ENCODE measurements around the gene ZNFX1. TPM values are rescaled to one million over a fixed set of nuclear protein-coding genes. Genes with fewer than 3 reads are reported as not detected.

ZNFX1 gene
- total and polyA plus RNA-seq, 5 donors = 7.9 to 25.9 (median 22.7) TPM

- intact Hi-C loops (cut with DNase I) = no loop called here
- DNase-seq (no peak), ATAC-seq (no peak)
- H3K4me3 ChIP-seq (ENCODE audit: low read length) = no peak overlapping the region
- no peak overlapping the region for H3K27ac ChIP-seq (ENCODE audit: low read length)
- no peaks in the 10 kb centered on the region for H3K4me1 ChIP-seq (ENCODE audit: control insufficient read depth, insufficient read depth, low read length)
- H3K27me3 ChIP-seq (ENCODE audit: control insufficient read depth, insufficient read depth) = no peaks in the 10 kb centered on the region
- H3K9me3 ChIP-seq (ENCODE audit: control insufficient read depth, low read length) = peaks cover 8% of the 10 kb centered on the region
- 78% methylated on average over 1 of the region's 1 CpG for WGBS
Observed at GRCh38 chr20:49291200-49291599, 13.3 kb upstream of the ZNFX1 start.

- H3K4me1 ChIP-seq (ENCODE audit: control insufficient read depth, insufficient read depth, low read length) = no peaks in the 10 kb centered on the region
- H3K27me3 ChIP-seq (ENCODE audit: control insufficient read depth, insufficient read depth) = no peaks in the 10 kb centered on the region
- WGBS = 91% methylated on average over 6 of the region's 6 CpGs
- H3K27ac ChIP-seq (ENCODE audit: low read length) = no peak overlapping the region
- intact Hi-C loops (cut with DNase I) = no loop called here
- H3K4me3 ChIP-seq (ENCODE audit: low read length) = no peak overlapping the region
- no peak for DNase-seq
- no peak for ATAC-seq
- peaks cover 11% of the 10 kb centered on the region for H3K9me3 ChIP-seq (ENCODE audit: control insufficient read depth, low read length)
Observed at GRCh38 chr20:49290608-49291191, 12.8 kb upstream of the ZNFX1 start.

GRCh38 chr20:49288784-49289696 lies 11.2 kb upstream of the ZNFX1 start:
- H3K27ac ChIP-seq (ENCODE audit: low read length) = no peak overlapping the region
- peaks cover 11% of the 10 kb centered on the region for H3K9me3 ChIP-seq (ENCODE audit: control insufficient read depth, low read length)
- no peaks in the 10 kb centered on the region for H3K27me3 ChIP-seq (ENCODE audit: control insufficient read depth, insufficient read depth)
- WGBS = 92% methylated on average over 10 of the region's 10 CpGs
- ATAC-seq (no peak), DNase-seq (no peak)
- intact Hi-C loops (cut with DNase I) = no loop called here
- H3K4me1 ChIP-seq (ENCODE audit: control insufficient read depth, insufficient read depth, low read length) = no peaks in the 10 kb centered on the region
- H3K4me3 ChIP-seq (ENCODE audit: low read length) = no peak overlapping the region

GRCh38 chr20:49288250-49288751 lies 10.4 kb upstream of the ZNFX1 start:
- H3K27me3 ChIP-seq (ENCODE audit: control insufficient read depth, insufficient read depth) = no peaks in the 10 kb centered on the region
- no peaks in the 10 kb centered on the region for H3K4me1 ChIP-seq (ENCODE audit: control insufficient read depth, insufficient read depth, low read length)
- intact Hi-C loops (cut with DNase I) = no loop called here
- DNase-seq (no peak), ATAC-seq (no peak)
- 84% methylated on average over 2 of the region's 2 CpGs for WGBS
- no peak overlapping the region for H3K27ac ChIP-seq (ENCODE audit: low read length)
- H3K4me3 ChIP-seq (ENCODE audit: low read length) = no peak overlapping the region
- peaks cover 11% of the 10 kb centered on the region for H3K9me3 ChIP-seq (ENCODE audit: control insufficient read depth, low read length)

- intact Hi-C loops (cut with DNase I) = no loop called here
- DNase-seq = no peak
- H3K4me3 ChIP-seq (ENCODE audit: low read length) = no peak overlapping the region
- H3K4me1 ChIP-seq (ENCODE audit: control insufficient read depth, insufficient read depth, low read length) = no peaks in the 10 kb centered on the region
- H3K27ac ChIP-seq (ENCODE audit: low read length) = no peak overlapping the region
- H3K27me3 ChIP-seq (ENCODE audit: control insufficient read depth, insufficient read depth) = no peaks in the 10 kb centered on the region
- peaks cover 11% of the 10 kb centered on the region for H3K9me3 ChIP-seq (ENCODE audit: control insufficient read depth, low read length)
- ATAC-seq = no peak
Observed at GRCh38 chr20:49287555-49288249, 9.8 kb upstream of the ZNFX1 start.

GRCh38 chr20:49286689-49287551 lies 9.1 kb upstream of the ZNFX1 start:
- Histone ChIP-seq H3K4me1 (ENCODE audit: control insufficient read depth, insufficient read depth, low read length) (peaks cover 3% of the 10 kb centered on the region), H3K27ac (ENCODE audit: low read length) (no peak overlapping the region), H3K27me3 (ENCODE audit: control insufficient read depth, insufficient read depth) (no peaks in the 10 kb centered on the region), H3K9me3 (ENCODE audit: control insufficient read depth, low read length) (peaks cover 11% of the 10 kb centered on the region), H3K4me3 (ENCODE audit: low read length) (no peak overlapping the region)
- ATAC-seq (no peak), DNase-seq (no peak)
- WGBS = 97% methylated on average over 16 of the region's 16 CpGs
- intact Hi-C loops (cut with DNase I) = no loop called here

- intact Hi-C loops (cut with DNase I) = no loop called here
- ATAC-seq (no peak), DNase-seq (no peak)
- H3K27me3 ChIP-seq (ENCODE audit: control insufficient read depth, insufficient read depth) = no peaks in the 10 kb centered on the region
- H3K4me1 ChIP-seq (ENCODE audit: control insufficient read depth, insufficient read depth, low read length) = peaks cover 3% of the 10 kb centered on the region
- 97% methylated on average over 4 of the region's 4 CpGs for WGBS
- H3K27ac ChIP-seq (ENCODE audit: low read length) = no peak overlapping the region
- H3K4me3 ChIP-seq (ENCODE audit: low read length) = no peak overlapping the region
- peaks cover 14% of the 10 kb centered on the region for H3K9me3 ChIP-seq (ENCODE audit: control insufficient read depth, low read length)
Observed at GRCh38 chr20:49285813-49286494, 8.1 kb upstream of the ZNFX1 start.

- peaks cover 4% of the 10 kb centered on the region for H3K4me1 ChIP-seq (ENCODE audit: control insufficient read depth, insufficient read depth, low read length)
Observed at GRCh38 chr20:49285233-49285668, 7.4 kb upstream of the ZNFX1 start.

GRCh38 chr20:49284818-49285217 lies 7.0 kb upstream of the ZNFX1 start:
- Histone ChIP-seq H3K4me3 (ENCODE audit: low read length) (no peak overlapping the region), H3K4me1 (ENCODE audit: control insufficient read depth, insufficient read depth, low read length) (peaks cover 9% of the 10 kb centered on the region), H3K27ac (ENCODE audit: low read length) (no peak overlapping the region), H3K9me3 (ENCODE audit: control insufficient read depth, low read length) (peaks cover 15% of the 10 kb centered on the region), H3K27me3 (ENCODE audit: control insufficient read depth, insufficient read depth) (no peaks in the 10 kb centered on the region)
- WGBS = 95% methylated on average over 5 of the region's 5 CpGs
- DNase-seq = no peak
- no peak for ATAC-seq
- intact Hi-C loops (cut with DNase I) = no loop called here

More at GRCh38 chr20:49285233-49285668, 7.4 kb upstream of the ZNFX1 start:
- ATAC-seq (no peak), DNase-seq (no peak)
- peaks cover 15% of the 10 kb centered on the region for H3K9me3 ChIP-seq (ENCODE audit: control insufficient read depth, low read length)
- no peak overlapping the region for H3K27ac ChIP-seq (ENCODE audit: low read length)
- no peak overlapping the region for H3K4me3 ChIP-seq (ENCODE audit: low read length)
- 92% methylated on average over 1 of the region's 1 CpG for WGBS
- H3K27me3 ChIP-seq (ENCODE audit: control insufficient read depth, insufficient read depth) = no peaks in the 10 kb centered on the region
- intact Hi-C loops (cut with DNase I) = no loop called here

All from right cardiac atrium (tissue), 5 donors.